Fibroblast of the aortic adventitia (primary cell): ENCODE measurements around the gene LRRC49. TPM values are rescaled to one million over a fixed set of nuclear protein-coding genes. Genes with fewer than 3 reads are reported as not detected.

Experiments used
- DNase-seq: peaks from one replicate; pipeline ENCODE4 v3.0.0-alpha.2; 2010; ENCODE audit warnings: low read depth
- H3K4me3 ChIP-seq: 2 replicates; pipeline ENCODE4 v1.5.1; 2011; ENCODE audit warnings: low read depth, mild to moderate bottlenecking, control low read depth, low read length, moderate library complexity
- total RNA-seq: library from RNA; depleted of rRNA; stranded (reverse); fragments of >200 nt; gene quantifications from 2 replicates; pipeline ENCODE4 v1.2.3, GENCODE V29; 2012; ENCODE audit warnings: low replicate concordance
- TF ChIP-seq, protein P1 (sequence below): IDR thresholded peaks from 2 replicates; pipeline ENCODE4 v1.5.1; 2011; ENCODE audit warnings: mild to moderate bottlenecking, low read length, control low read depth, inconsistent platforms; ENCODE audit not compliant: insufficient read depth

The LRRC49 gene
- total RNA-seq, 1 donor = 25.2 TPM

DNA sequence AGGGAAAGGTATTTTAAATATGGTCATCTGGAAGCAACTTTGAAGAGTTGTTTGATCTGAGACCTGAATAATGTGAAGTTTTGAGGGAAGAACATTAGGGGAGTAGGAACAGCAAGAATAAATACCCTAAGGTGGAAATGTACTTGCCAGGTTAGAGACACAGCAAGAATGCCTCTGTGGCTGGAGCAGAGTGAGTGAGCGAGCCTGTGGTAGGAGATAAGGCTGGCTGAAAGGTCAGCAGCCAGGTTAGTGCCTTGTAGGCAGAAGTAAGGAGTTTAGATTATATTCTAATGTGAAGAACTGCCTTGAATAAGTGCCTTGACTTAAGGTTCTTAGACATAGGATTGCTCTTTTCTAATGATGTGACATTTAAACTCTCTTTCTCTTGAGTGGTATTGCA, 18.3 kb downstream of the LRRC49 start:
- TF ChIP-seq, protein P1, sequence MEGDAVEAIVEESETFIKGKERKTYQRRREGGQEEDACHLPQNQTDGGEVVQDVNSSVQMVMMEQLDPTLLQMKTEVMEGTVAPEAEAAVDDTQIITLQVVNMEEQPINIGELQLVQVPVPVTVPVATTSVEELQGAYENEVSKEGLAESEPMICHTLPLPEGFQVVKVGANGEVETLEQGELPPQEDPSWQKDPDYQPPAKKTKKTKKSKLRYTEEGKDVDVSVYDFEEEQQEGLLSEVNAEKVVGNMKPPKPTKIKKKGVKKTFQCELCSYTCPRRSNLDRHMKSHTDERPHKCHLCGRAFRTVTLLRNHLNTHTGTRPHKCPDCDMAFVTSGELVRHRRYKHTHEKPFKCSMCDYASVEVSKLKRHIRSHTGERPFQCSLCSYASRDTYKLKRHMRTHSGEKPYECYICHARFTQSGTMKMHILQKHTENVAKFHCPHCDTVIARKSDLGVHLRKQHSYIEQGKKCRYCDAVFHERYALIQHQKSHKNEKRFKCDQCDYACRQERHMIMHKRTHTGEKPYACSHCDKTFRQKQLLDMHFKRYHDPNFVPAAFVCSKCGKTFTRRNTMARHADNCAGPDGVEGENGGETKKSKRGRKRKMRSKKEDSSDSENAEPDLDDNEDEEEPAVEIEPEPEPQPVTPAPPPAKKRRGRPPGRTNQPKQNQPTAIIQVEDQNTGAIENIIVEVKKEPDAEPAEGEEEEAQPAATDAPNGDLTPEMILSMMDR = no peak
- no peak for DNase-seq
- no peak overlapping the region for H3K4me3 ChIP-seq

DNA sequence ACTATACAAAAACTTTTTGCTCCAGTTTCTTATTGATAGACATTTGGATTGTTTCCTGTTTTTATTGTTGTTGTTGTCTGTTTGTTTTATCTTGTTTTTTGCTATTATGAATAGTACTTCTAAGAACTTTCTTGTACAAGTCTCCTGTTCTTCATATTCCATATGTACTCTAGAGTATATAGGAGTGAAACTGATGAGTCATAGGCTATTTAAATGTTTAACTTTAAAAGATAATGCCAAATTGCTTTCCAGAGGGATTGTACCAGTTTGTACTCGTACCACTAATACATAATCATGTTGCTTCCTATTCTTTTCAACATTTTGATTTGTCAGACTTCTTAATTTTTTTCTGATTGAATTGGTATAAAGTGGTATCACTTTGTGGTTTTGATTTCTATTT, 19.6 kb downstream of the LRRC49 start:
- no peak for DNase-seq
- no peak overlapping the region for H3K4me3 ChIP-seq
- TF ChIP-seq, protein P1 = no peak

DNA sequence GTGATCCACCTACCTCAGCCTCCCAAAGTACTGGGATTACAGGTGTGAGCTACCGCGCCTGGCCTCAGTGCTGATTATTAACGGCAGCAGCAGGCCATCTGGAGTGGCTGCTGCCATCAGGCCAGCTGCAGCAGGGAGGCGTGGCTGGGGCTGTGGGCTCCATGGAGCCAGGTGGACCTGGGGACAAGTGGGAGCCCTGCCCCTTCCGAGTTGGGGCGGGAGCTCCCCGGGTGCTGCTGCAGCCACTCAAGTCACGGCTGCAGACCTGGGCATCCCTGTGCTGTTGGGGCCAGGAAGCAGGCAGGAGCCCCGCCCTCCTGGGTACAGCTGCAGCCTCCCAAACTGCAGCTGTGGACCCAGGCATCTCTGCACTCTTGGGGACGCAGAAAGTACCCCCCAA, 23.9 kb downstream of the LRRC49 start:
- TF ChIP-seq, protein P1 = no peak
- H3K4me3 ChIP-seq = no peak overlapping the region
- no peak for DNase-seq

DNA sequence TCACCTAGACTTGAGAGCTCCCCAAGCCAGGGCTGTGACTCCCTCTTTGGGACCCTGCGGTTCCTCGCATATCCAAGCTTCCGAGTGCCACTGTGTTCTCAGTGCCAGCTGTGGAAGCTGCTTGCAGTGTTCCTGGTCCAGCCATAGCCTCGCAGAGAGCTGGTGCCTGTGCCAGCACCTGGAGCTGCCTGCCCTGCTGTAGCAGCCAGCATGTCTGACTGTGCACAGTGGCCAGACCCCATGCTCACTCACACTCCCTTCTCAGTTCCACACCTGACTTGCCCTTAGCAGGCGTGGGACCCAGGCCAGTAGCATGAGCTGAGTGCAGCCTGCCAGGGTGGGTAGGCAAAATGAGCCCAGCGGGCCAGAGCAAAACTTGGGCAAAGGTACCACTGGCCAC, 25.3 kb downstream of the LRRC49 start:
- no peak overlapping the region for H3K4me3 ChIP-seq
- TF ChIP-seq, protein P1 = no peak
- no peak for DNase-seq

DNA sequence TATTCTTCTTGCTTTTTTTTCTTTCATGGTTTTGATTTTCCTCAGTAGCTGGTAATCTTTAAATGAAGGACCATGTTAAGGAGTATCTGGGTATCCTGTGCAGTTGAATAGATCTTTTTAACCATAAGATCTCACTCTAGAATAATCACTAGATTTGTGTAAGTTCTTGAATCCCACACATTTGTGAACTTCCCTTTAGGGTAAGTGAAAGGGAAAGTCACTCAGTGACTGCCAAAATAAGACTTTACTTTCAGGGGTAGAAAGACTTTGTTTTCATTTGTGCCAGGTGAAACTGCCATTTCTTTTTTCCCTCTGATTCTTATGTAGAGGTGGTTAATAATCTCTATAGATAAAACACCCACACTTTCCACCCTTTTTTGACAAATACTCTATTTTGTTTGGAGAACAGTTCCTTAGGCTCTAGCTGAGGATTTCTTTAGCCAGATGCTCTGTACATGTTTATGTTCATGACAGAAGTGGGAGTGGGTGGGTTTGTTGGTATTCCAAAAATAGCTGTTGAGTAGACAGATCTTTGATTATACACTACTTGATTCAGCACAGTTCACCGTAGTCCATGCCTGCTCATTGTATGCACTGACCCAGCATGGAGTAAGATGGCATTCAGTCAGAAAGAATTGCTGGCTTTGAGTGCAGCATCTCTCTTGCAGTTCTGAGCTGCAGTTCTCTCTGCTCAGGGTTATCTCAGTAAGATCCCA, 28.5 kb downstream of the LRRC49 start:
- peak; percentile 59 for DNase-seq
- H3K4me3 ChIP-seq = no peak overlapping the region
- TF ChIP-seq, protein P1 = no peak

DNA sequence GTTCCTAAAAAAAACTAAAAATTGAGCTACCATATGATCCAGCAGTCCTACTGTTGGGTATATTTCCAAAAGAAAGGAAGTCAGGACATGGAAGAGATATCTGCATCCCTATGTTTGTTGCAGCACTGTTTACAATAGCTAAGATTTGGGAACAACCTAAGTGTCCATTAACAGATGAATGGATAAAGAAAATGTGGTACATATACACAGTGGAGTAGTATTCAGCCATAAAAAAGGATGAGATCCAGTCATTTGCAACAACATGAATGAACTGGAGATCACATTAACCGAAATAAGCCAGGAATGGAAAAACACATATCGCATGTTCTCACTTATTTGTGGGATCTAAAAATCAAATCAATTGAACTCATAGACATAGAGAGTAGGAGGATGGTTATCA, 29.5 kb downstream of the LRRC49 start:
- H3K4me3 ChIP-seq = no peak overlapping the region
- no peak for DNase-seq
- TF ChIP-seq, protein P1 = no peak
